Activated CD8-positive, alpha-beta T cell treated with anti-CD3 and anti-CD28 coated beads for 36 hours (primary cell): ENCODE data around the gene DCDC1. TPM values are rescaled to one million over a fixed set of nuclear protein-coding genes. Genes with fewer than 3 reads are reported as not detected.

Experiments
- ATAC-seq: fragments of 200-7000 bp; cut with Tn5 transposase; one replicate; pipeline ENCODE4 v1.10.0; 2021; ENCODE audit warnings: mild to moderate bottlenecking, moderate library complexity
- CTCF ChIA-PET: fragments of 350-600 bp; sonication (Branson Sonifier 250); formaldehyde crosslinking; loops from one replicate; lab custom pipeline; 2021; ENCODE audit warnings: antibody characterized with exemption; lab: Charles Lee
- POLR2A ChIA-PET: fragments of 350-600 bp; sonication (Branson Sonifier 250); formaldehyde crosslinking; loops from one replicate; lab custom pipeline; 2021; ENCODE audit warnings: antibody characterized with exemption; lab: Charles Lee
- DNase-seq: peaks from one replicate; pipeline ENCODE4 v3.0.0-alpha.2; 2020
- H3K27ac Mint-ChIP-seq: one replicate; pipeline ENCODE4 v1.8.0; 2021; ENCODE audit warnings: mild to moderate bottlenecking, mixed read lengths
- H3K27me3 Mint-ChIP-seq: one replicate; pipeline ENCODE4 v1.8.0; 2021; ENCODE audit warnings: mixed read lengths
- H3K36me3 Mint-ChIP-seq: one replicate; pipeline ENCODE4 v1.8.0; 2021; ENCODE audit warnings: low read depth, mixed read lengths
- H3K4me1 Mint-ChIP-seq: one replicate; pipeline ENCODE4 v1.8.0; 2021; ENCODE audit warnings: low read depth, mixed read lengths
- H3K4me3 Mint-ChIP-seq: one replicate; pipeline ENCODE4 v1.8.0; 2021; ENCODE audit warnings: mild to moderate bottlenecking, moderate library complexity, mixed read lengths
- H3K9me3 Mint-ChIP-seq: one replicate; pipeline ENCODE4 v1.8.0; 2021; ENCODE audit warnings: mixed read lengths
- intact Hi-C: fragments of 100-400 bp; cut with micrococcal nuclease; formaldehyde crosslinking; loops from one replicate; pipeline ENCODE4 v1.10.0; 2022
- total RNA-seq, 2 experiments: library from RNA; stranded (reverse); gene quantifications; one replicate each; pipeline ENCODE4 v1.2.3, GENCODE V29; 2021
- TF ChIP-seq, protein P1 (sequence below): fragments of 200-600 bp; IDR thresholded peaks from one replicate; pipeline ENCODE4 v1.8.0; 2022; ENCODE audit warnings: antibody characterized with exemption, mild to moderate bottlenecking

Gene DCDC1
- total RNA-seq, 2 experiments from 2014 or later = not detected

GRCh38 chr11:30878400-30878799 is 491.1 kb downstream of the DCDC1 start:
- no peak overlapping the region for H3K4me3 Mint-ChIP-seq

GRCh38 chr11:30876663-30877396 is 492.7 kb downstream of the DCDC1 start:
- POLR2A ChIA-PET = no interaction called here
- intact Hi-C loops = no loop called here
- no peaks in the 10 kb centered on the region for H3K4me1 Mint-ChIP-seq

More at GRCh38 chr11:30878400-30878799, 491.1 kb downstream of the DCDC1 start:
- TF ChIP-seq, protein P1, sequence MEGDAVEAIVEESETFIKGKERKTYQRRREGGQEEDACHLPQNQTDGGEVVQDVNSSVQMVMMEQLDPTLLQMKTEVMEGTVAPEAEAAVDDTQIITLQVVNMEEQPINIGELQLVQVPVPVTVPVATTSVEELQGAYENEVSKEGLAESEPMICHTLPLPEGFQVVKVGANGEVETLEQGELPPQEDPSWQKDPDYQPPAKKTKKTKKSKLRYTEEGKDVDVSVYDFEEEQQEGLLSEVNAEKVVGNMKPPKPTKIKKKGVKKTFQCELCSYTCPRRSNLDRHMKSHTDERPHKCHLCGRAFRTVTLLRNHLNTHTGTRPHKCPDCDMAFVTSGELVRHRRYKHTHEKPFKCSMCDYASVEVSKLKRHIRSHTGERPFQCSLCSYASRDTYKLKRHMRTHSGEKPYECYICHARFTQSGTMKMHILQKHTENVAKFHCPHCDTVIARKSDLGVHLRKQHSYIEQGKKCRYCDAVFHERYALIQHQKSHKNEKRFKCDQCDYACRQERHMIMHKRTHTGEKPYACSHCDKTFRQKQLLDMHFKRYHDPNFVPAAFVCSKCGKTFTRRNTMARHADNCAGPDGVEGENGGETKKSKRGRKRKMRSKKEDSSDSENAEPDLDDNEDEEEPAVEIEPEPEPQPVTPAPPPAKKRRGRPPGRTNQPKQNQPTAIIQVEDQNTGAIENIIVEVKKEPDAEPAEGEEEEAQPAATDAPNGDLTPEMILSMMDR = no peak
- Mint-ChIP-seq H3K9me3 (no peaks in the 10 kb centered on the region), H3K27me3 (peaks cover 3% of the 10 kb centered on the region), H3K4me1 (no peaks in the 10 kb centered on the region), H3K27ac (no peak overlapping the region), H3K36me3 (no peaks in the 10 kb centered on the region)
- ATAC-seq = no peak
- intact Hi-C loops = no loop called here
- ChIA-PET CTCF (no interaction called here), POLR2A (no interaction called here)
- no peak for DNase-seq

DNA sequence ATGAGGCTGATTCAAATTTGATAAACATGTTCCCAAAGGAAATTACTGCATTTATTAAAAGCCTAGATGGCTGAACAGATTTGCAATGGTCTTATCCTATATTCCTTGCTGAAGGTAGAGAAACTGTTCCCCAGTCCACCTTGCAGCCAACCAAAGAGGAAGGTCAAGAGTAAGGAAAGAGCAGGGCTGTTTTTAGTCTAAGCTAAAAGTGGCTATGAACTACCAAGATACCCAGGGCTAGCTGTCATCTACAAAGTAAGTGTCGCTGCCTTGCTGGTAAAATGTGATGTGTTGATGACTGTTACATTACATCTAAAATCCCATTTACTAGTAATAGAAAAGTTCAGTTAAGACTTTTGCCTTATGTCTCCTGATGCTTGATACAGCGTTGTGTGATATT is 493.3 kb downstream of the DCDC1 start:
- ATAC-seq = no peak
- H3K36me3 Mint-ChIP-seq = no peaks in the 10 kb centered on the region

More at GRCh38 chr11:30876663-30877396, 492.7 kb downstream of the DCDC1 start:
- CTCF ChIA-PET = no interaction called here
- H3K36me3 Mint-ChIP-seq = no peaks in the 10 kb centered on the region
- no peak overlapping the region for H3K4me3 Mint-ChIP-seq
- H3K9me3 Mint-ChIP-seq = no peaks in the 10 kb centered on the region
- ATAC-seq (no peak), DNase-seq (no peak)
- peaks cover 3% of the 10 kb centered on the region for H3K27me3 Mint-ChIP-seq
- TF ChIP-seq, protein P1 = no peak
- H3K27ac Mint-ChIP-seq = no peak overlapping the region

GRCh38 chr11:30875806-30876205 is 493.7 kb downstream of the DCDC1 start:
- no peaks in the 10 kb centered on the region for H3K9me3 Mint-ChIP-seq
- no peak for ATAC-seq
- H3K36me3 Mint-ChIP-seq = no peaks in the 10 kb centered on the region
- DNase-seq = no peak
- no peaks in the 10 kb centered on the region for H3K4me1 Mint-ChIP-seq
- no peak overlapping the region for H3K4me3 Mint-ChIP-seq
- no peak overlapping the region for H3K27ac Mint-ChIP-seq
- ChIA-PET POLR2A (no interaction called here), CTCF (no interaction called here)
- intact Hi-C loops = no loop called here
- H3K27me3 Mint-ChIP-seq = peaks cover 3% of the 10 kb centered on the region
- TF ChIP-seq, protein P1 = no peak

More for the DNA sequence above, 493.3 kb downstream of the DCDC1 start:
- TF ChIP-seq, protein P1 = no peak
- no peaks in the 10 kb centered on the region for H3K4me1 Mint-ChIP-seq
- H3K9me3 Mint-ChIP-seq = no peaks in the 10 kb centered on the region
- H3K4me3 Mint-ChIP-seq = no peak overlapping the region
- no peak overlapping the region for H3K27ac Mint-ChIP-seq
- CTCF ChIA-PET = no interaction called here
- intact Hi-C loops = no loop called here
- DNase-seq = no peak
- POLR2A ChIA-PET = no interaction called here
- peaks cover 3% of the 10 kb centered on the region for H3K27me3 Mint-ChIP-seq

- ATAC-seq = no peak
- ChIA-PET CTCF (interaction anchor here (1.1 kb wide), 1 partner anchor 43 kb away, joined by 3 read pairs; no protein-coding TSS in a partner anchor), POLR2A (no interaction called here)
- TF ChIP-seq, protein P1 = no peak
- Mint-ChIP-seq H3K4me1 (no peaks in the 10 kb centered on the region), H3K36me3 (no peaks in the 10 kb centered on the region), H3K4me3 (no peak overlapping the region), H3K27ac (no peak overlapping the region), H3K27me3 (peaks cover 1% of the 10 kb centered on the region), H3K9me3 (no peaks in the 10 kb centered on the region)
- DNase-seq = no peak
- intact Hi-C loops = no loop called here
Observed at GRCh38 chr11:30873924-30874610, 495.5 kb downstream of the DCDC1 start.
